ENCODE measurements around the gene PREX1.
"Not testable (repeated sequence)": the region's sequence is repeated elsewhere in the genome, so short reads cannot be mapped to it uniquely, and the experiment has no call there.

The PREX1 gene

GRCh38 chr20:48827855-48828733 lies at the start of gene PREX1:
Gene PREX1, minus strand, starts transcription at chr20:48827999. Its CDS starts 139 bp downstream, at chr20:48827860.
- peak; percentile 65 for DNase-seq (ENCODE audit: low spot score)

- no peak for DNase-seq (ENCODE audit: low spot score)
These were observed 49.5 kb upstream of the PREX1 start for GRCh38 chr20:48877304-48877703.

GRCh38 chr20:48875914-48876240 lies 48.1 kb upstream of the PREX1 start:
- DNase-seq (ENCODE audit: low spot score) = peak; percentile 37

- DNase-seq (ENCODE audit: low spot score) = no peak
These were observed 47.6 kb upstream of the PREX1 start for GRCh38 chr20:48875233-48875913.

GRCh38 chr20:48869442-48869841 lies 41.6 kb upstream of the PREX1 start:
- DNase-seq (ENCODE audit: low spot score) = not testable (repeated sequence)

GRCh38 chr20:48866936-48867335 lies 39.1 kb upstream of the PREX1 start:
- no peak for DNase-seq (ENCODE audit: low spot score)

GRCh38 chr20:48864738-48865318 lies 37.0 kb upstream of the PREX1 start:
- no peak for DNase-seq (ENCODE audit: low spot score)

- DNase-seq (ENCODE audit: low spot score) = no peak
These were observed 36.5 kb upstream of the PREX1 start for GRCh38 chr20:48864254-48864653.

- no peak for DNase-seq (ENCODE audit: low spot score)
These were observed 34.5 kb upstream of the PREX1 start for GRCh38 chr20:48862279-48862678.

- no peak for DNase-seq (ENCODE audit: low spot score)
These were observed 33.6 kb upstream of the PREX1 start for GRCh38 chr20:48861444-48861843.

- DNase-seq (ENCODE audit: low spot score) = no peak
These were observed 30.4 kb upstream of the PREX1 start for GRCh38 chr20:48858075-48858790.

GRCh38 chr20:48856130-48856529 lies 28.3 kb upstream of the PREX1 start:
- no peak for DNase-seq (ENCODE audit: low spot score)

GRCh38 chr20:48855046-48855445 lies 27.2 kb upstream of the PREX1 start:
- DNase-seq (ENCODE audit: low spot score) = no peak

GRCh38 chr20:48852609-48853008 lies 24.8 kb upstream of the PREX1 start:
- DNase-seq (ENCODE audit: low spot score) = no peak

GRCh38 chr20:48851579-48851978 lies 23.8 kb upstream of the PREX1 start:
- no peak for DNase-seq (ENCODE audit: low spot score)

GRCh38 chr20:48850977-48851299 lies 23.1 kb upstream of the PREX1 start:
- no peak for DNase-seq (ENCODE audit: low spot score)

GRCh38 chr20:48850257-48850976 lies 22.6 kb upstream of the PREX1 start:
- DNase-seq (ENCODE audit: low spot score) = no peak

- DNase-seq (ENCODE audit: low spot score) = no peak
These were observed 22.0 kb upstream of the PREX1 start for GRCh38 chr20:48849779-48850178.

GRCh38 chr20:48849299-48849698 lies 21.5 kb upstream of the PREX1 start:
- no peak for DNase-seq (ENCODE audit: low spot score)

GRCh38 chr20:48847498-48848205 lies 19.9 kb upstream of the PREX1 start:
- DNase-seq (ENCODE audit: low spot score) = no peak

All from AG20443 (cell line).